Activated CD4-positive, alpha-beta T cell treated with anti-CD3 and anti-CD28 coated beads, Interleukin-2, amount 10 ng/mL, durations not matched to agents 7 days and 5 days (primary cell): ENCODE measurements around the gene MAP10. TPM values are rescaled to one million over a fixed set of nuclear protein-coding genes. Genes with fewer than 3 reads are reported as not detected.
"Not testable (repeated sequence)": the region's sequence is repeated elsewhere in the genome, so short reads cannot be mapped to it uniquely, and the experiment has no call there.

Experiments used
- CTCF ChIA-PET: fragments of 350-600 bp; sonication (Branson Sonifier 250); formaldehyde crosslinking; loops from one replicate; lab custom pipeline; 2021; ENCODE audit warnings: antibody characterized with exemption; lab: Charles Lee
- POLR2A ChIA-PET: fragments of 350-600 bp; sonication (Branson Sonifier 250); formaldehyde crosslinking; loops from one replicate; lab custom pipeline; 2021; ENCODE audit warnings: antibody characterized with exemption; lab: Charles Lee
- DNase-seq: peaks from one replicate; pipeline ENCODE4 v3.0.0-alpha.2; 2020
- H3K27ac Mint-ChIP-seq: one replicate; pipeline ENCODE4 v1.8.0; 2021; ENCODE audit warnings: mild to moderate bottlenecking, moderate library complexity, mixed read lengths
- H3K27me3 Mint-ChIP-seq: one replicate; pipeline ENCODE4 v1.8.0; 2021; ENCODE audit warnings: mixed read lengths
- H3K36me3 Mint-ChIP-seq: one replicate; pipeline ENCODE4 v1.8.0; 2021; ENCODE audit warnings: low read depth, mixed read lengths
- H3K4me1 Mint-ChIP-seq: one replicate; pipeline ENCODE4 v1.8.0; 2021; ENCODE audit warnings: mixed read lengths
- H3K4me3 Mint-ChIP-seq: one replicate; pipeline ENCODE4 v1.8.0; 2021; ENCODE audit warnings: mild to moderate bottlenecking, moderate library complexity, mixed read lengths
- H3K9me3 Mint-ChIP-seq: one replicate; pipeline ENCODE4 v1.8.0; 2021; ENCODE audit warnings: mixed read lengths
- total RNA-seq, 2 experiments: library from RNA; stranded (reverse); gene quantifications; one replicate each; pipeline ENCODE4 v1.2.3, GENCODE V29; 2021

Gene MAP10
- total RNA-seq, 2 experiments from 2014 or later = 3.1 to 4.0 TPM

DNA sequence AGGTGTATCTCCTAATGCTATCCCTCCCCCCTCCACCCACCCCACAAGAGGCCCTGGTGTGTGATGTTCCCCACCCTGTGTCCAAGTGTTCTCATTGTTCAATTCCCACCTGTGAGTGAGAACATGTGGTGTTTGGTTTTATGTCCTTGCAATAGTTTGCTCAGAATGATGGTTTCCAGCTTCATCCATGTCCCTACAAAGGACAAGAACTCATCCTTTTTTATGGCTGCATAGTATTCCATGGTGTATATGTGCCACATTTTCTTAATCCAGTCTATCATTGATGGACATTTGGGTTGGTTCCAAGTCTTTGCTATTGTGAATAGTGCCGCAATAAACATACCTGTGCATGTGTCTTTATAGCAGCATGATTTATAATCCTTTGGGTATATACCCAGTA, 19.6 kb upstream of the MAP10 start:
- CTCF ChIA-PET, H3K27me3 Mint-ChIP-seq, H3K36me3 Mint-ChIP-seq, DNase-seq, H3K9me3 Mint-ChIP-seq, H3K4me3 Mint-ChIP-seq, POLR2A ChIA-PET, H3K27ac Mint-ChIP-seq: not testable (repeated sequence)
- peaks cover 24% of the 10 kb centered on the region for H3K4me1 Mint-ChIP-seq

DNA sequence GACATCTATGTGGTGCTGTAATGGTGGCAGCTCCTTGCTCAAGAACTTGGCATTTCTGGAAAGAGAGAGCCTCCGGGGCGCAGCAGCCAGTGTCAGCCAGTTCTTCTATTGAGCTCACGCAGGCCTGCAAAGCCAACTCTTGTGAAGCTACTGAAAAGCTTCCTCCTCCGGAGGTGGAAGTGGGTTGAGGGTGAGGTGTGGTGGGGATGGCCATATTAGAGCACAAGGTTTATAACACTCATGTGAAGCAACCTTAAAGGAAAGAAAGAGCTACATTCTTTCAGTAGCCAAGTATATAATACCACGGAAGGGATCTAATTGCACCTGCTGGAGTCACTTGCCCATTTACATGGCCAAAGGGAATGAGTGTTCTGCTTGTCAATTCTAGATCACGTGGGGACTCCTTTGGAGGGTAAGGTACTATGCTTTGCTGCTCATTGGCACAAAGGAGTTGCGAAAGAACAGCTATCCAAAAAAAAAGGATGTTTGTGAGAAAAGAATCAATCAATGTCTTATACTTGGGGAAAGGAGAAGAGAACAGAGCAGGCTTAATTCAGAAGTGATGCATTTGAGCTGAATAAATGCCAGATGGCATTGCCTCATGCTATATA, 18.3 kb upstream of the MAP10 start:
- H3K4me3 Mint-ChIP-seq = no peak overlapping the region
- POLR2A ChIA-PET = interaction anchor here (0.5 to 1.0 kb wide), 3 partner anchors 8 to 1121 kb away, joined by 3 to 6 read pairs (median 4); no protein-coding TSS in a partner anchor
- DNase-seq = peak; percentile 67
- H3K27ac Mint-ChIP-seq = peak overlapping the region; percentile 85
- no peaks in the 10 kb centered on the region for H3K36me3 Mint-ChIP-seq
- CTCF ChIA-PET = interaction anchor here (0.8 kb wide), 1 partner anchor 169 kb away, joined by 3 read pairs; no protein-coding TSS in a partner anchor
- H3K9me3 Mint-ChIP-seq = no peaks in the 10 kb centered on the region
- peaks cover 24% of the 10 kb centered on the region for H3K4me1 Mint-ChIP-seq
- H3K27me3 Mint-ChIP-seq = no peaks in the 10 kb centered on the region

- Mint-ChIP-seq H3K27ac (peak overlapping the region; percentile 1), H3K4me1 (peaks cover 31% of the 10 kb centered on the region), H3K4me3 (no peak overlapping the region), H3K36me3 (no peaks in the 10 kb centered on the region), H3K9me3 (no peaks in the 10 kb centered on the region), H3K27me3 (no peaks in the 10 kb centered on the region)
- DNase-seq = no peak
- CTCF ChIA-PET = interaction anchor here (1.0 kb wide), 1 partner anchor 17 kb away, joined by 3 read pairs; no protein-coding TSS in a partner anchor
- POLR2A ChIA-PET = no interaction called here
Measured at GRCh38 chr1:232788235-232788872, 16.9 kb upstream of the MAP10 start.

- Mint-ChIP-seq H3K27ac (no peak overlapping the region), H3K36me3 (no peaks in the 10 kb centered on the region), H3K4me1 (peaks cover 36% of the 10 kb centered on the region), H3K9me3 (no peaks in the 10 kb centered on the region), H3K27me3 (no peaks in the 10 kb centered on the region), H3K4me3 (no peak overlapping the region)
- POLR2A ChIA-PET = no interaction called here
- no peak for DNase-seq
- CTCF ChIA-PET = no interaction called here
Measured at GRCh38 chr1:232789651-232790050, 15.6 kb upstream of the MAP10 start.

GRCh38 chr1:232792949-232793348, 12.3 kb upstream of the MAP10 start:
- ChIA-PET CTCF (interaction anchor here (0.6 to 1.3 kb wide), 4 partner anchors 17 to 1303 kb away, joined by 3 read pairs; no protein-coding TSS in a partner anchor), POLR2A (no interaction called here)
- DNase-seq = no peak
- Mint-ChIP-seq H3K27me3 (no peaks in the 10 kb centered on the region), H3K4me1 (peaks cover 19% of the 10 kb centered on the region), H3K4me3 (no peak overlapping the region), H3K9me3 (no peaks in the 10 kb centered on the region), H3K27ac (no peak overlapping the region), H3K36me3 (no peaks in the 10 kb centered on the region)

GRCh38 chr1:232793944-232794343, 11.3 kb upstream of the MAP10 start:
- Mint-ChIP-seq H3K36me3 (no peaks in the 10 kb centered on the region), H3K27ac (no peak overlapping the region), H3K4me1 (peaks cover 19% of the 10 kb centered on the region), H3K9me3 (no peaks in the 10 kb centered on the region), H3K27me3 (no peaks in the 10 kb centered on the region), H3K4me3 (no peak overlapping the region)
- ChIA-PET POLR2A (interaction anchor here (0.7 kb wide), 1 partner anchor 693 kb away, joined by 3 read pairs; no protein-coding TSS in a partner anchor), CTCF (interaction anchor here (0.7 to 1.3 kb wide), 4 partner anchors 11 to 157 kb away, joined by 3 read pairs; partner anchors contain the start of gene MAP10)
- DNase-seq = peak; percentile 47

DNA sequence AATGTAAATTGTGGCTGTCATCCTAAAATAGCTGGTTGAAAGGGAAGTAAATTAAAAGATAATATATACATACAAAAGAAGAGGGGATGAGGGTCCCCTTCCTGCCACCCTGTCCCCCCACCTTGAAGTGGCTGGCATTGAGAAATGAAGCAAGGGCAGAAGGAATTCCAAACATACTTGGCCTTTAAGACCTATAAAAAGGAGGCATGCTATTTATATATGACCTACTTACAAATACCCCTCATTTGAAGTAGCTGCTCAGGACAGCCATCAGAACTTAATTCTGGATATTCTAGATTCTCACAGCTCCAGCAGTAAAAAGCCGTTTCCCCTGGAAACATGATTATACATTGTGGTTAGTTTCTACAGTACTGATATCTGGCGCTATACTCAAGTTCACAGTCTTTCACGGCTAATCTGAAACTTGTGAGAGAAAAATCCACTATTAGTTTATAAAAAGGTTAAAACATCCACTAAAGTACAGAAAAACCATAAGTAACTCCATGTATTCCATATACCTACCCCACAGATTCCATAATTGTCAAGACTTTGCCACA, 9.6 kb upstream of the MAP10 start:
- ChIA-PET POLR2A (interaction anchor here (1.0 kb wide), 1 partner anchor 9 kb away, joined by 6 read pairs; no protein-coding TSS in a partner anchor), CTCF (interaction anchor here (0.6 kb wide), 1 partner anchor 181 kb away, joined by 3 read pairs; no protein-coding TSS in a partner anchor)
- no peak overlapping the region for H3K4me3 Mint-ChIP-seq
- no peak overlapping the region for H3K27ac Mint-ChIP-seq
- no peaks in the 10 kb centered on the region for H3K36me3 Mint-ChIP-seq
- DNase-seq = no peak
- no peaks in the 10 kb centered on the region for H3K9me3 Mint-ChIP-seq
- peaks cover 19% of the 10 kb centered on the region for H3K4me1 Mint-ChIP-seq
- H3K27me3 Mint-ChIP-seq = peaks cover 4% of the 10 kb centered on the region

DNA sequence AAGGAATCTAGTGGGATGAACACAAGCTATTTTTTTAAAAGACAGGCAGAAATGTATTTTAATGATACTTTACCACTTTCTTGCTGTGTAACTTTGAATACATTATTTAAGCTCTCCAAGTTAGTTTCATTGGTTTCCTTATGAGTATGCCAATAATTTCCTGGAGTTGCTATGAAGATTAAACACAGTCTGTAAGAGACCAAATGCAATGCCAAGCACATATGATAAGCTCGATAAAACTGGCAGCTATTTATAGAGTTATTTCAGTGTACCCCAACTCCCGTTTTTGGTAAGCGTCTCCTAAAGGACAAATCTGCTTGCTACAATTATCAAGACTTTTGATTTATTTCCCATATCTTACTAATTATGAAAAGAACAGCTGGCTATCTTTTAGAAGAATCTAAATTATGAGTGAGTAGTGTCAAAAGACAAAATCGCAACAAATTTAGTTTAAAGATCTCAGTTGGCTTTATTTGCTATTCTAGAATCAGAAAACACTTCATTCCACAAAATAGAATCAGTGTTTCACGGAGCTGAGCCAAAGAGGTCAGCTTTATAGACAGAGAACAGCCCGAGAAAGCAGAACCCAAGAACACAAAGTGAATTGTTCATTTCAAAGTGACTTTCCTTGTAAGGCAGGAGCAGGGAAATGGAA, 7.2 kb upstream of the MAP10 start:
- DNase-seq = no peak
- POLR2A ChIA-PET = no interaction called here
- H3K27ac Mint-ChIP-seq = no peak overlapping the region
- no peaks in the 10 kb centered on the region for H3K9me3 Mint-ChIP-seq
- H3K36me3 Mint-ChIP-seq = no peaks in the 10 kb centered on the region
- H3K4me3 Mint-ChIP-seq = no peak overlapping the region
- CTCF ChIA-PET = interaction anchor here (0.6 kb wide), 2 partner anchors 23 to 441 kb away, joined by 3 read pairs; no protein-coding TSS in a partner anchor
- peaks cover 16% of the 10 kb centered on the region for H3K4me1 Mint-ChIP-seq
- H3K27me3 Mint-ChIP-seq = peaks cover 6% of the 10 kb centered on the region

DNA sequence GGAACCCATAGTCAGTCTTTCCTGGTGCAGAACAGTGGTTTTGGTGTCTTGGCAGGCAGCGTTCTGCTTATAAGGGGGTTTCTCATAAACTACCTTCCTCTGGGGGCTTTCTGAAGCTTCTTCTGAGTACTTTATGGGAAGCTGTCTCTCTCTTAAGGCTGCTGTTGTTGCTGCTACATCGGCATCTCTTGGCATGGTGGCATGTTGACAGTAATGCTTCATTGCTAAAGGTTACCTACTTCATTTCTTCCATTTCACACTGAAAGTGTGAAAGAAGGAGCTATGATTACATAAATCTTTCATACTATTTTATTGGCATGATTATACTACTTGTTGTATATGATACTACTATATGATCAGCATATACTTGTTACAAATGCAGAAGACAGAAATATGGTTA, 6.3 kb upstream of the MAP10 start:
- Mint-ChIP-seq H3K27ac (no peak overlapping the region), H3K27me3 (peaks cover 6% of the 10 kb centered on the region), H3K4me1 (peaks cover 6% of the 10 kb centered on the region), H3K4me3 (no peak overlapping the region), H3K9me3 (no peaks in the 10 kb centered on the region), H3K36me3 (no peaks in the 10 kb centered on the region)
- ChIA-PET CTCF (no interaction called here), POLR2A (no interaction called here)
- DNase-seq = no peak

- ChIA-PET POLR2A (no interaction called here), CTCF (no interaction called here)
- H3K9me3 Mint-ChIP-seq = peaks cover 19% of the 10 kb centered on the region
- peak overlapping the region; percentile 83 for H3K4me3 Mint-ChIP-seq
- peaks cover 14% of the 10 kb centered on the region for H3K27me3 Mint-ChIP-seq
- no peak for DNase-seq
- peaks cover 24% of the 10 kb centered on the region for H3K4me1 Mint-ChIP-seq
- H3K36me3 Mint-ChIP-seq = peaks cover 20% of the 10 kb centered on the region
- peak overlapping the region; percentile 47 for H3K27ac Mint-ChIP-seq
Measured at GRCh38 chr1:232806186-232806510, 932 bp downstream of the MAP10 start.

- H3K9me3 Mint-ChIP-seq = peaks cover 10% of the 10 kb centered on the region
- peaks cover 13% of the 10 kb centered on the region for H3K4me1 Mint-ChIP-seq
- H3K4me3 Mint-ChIP-seq = no peak overlapping the region
- H3K36me3 Mint-ChIP-seq = peaks cover 10% of the 10 kb centered on the region
- DNase-seq = no peak
- ChIA-PET CTCF (interaction anchor here (0.9 kb wide), 1 partner anchor 18 kb away, joined by 3 read pairs; no protein-coding TSS in a partner anchor), POLR2A (no interaction called here)
- H3K27ac Mint-ChIP-seq = no peak overlapping the region
- peaks cover 17% of the 10 kb centered on the region for H3K27me3 Mint-ChIP-seq
Measured at GRCh38 chr1:232810856-232811255, 5.6 kb downstream of the MAP10 start.

GRCh38 chr1:232812560-232812959, 7.3 kb downstream of the MAP10 start:
- CTCF ChIA-PET = no interaction called here
- DNase-seq = no peak
- H3K27ac Mint-ChIP-seq = no peak overlapping the region
- POLR2A ChIA-PET = no interaction called here
- H3K27me3 Mint-ChIP-seq = peaks cover 7% of the 10 kb centered on the region
- peaks cover 4% of the 10 kb centered on the region for H3K9me3 Mint-ChIP-seq
- peaks cover 2% of the 10 kb centered on the region for H3K4me1 Mint-ChIP-seq
- H3K4me3 Mint-ChIP-seq = no peak overlapping the region
- H3K36me3 Mint-ChIP-seq = no peaks in the 10 kb centered on the region
